Measurements from ENCODE around the gene FOXO1. TPM values are rescaled to one million over a fixed set of nuclear protein-coding genes. Genes with fewer than 3 reads are reported as not detected.

FOXO1 gene
- total RNA-seq, 1 donor from 2014 or later = 37.6 TPM

GRCh38 chr13:40666933-40667621 is 636 bp upstream of the FOXO1 start:
- intact Hi-C loops (cut with micrococcal nuclease) = loop anchor here (1.0 to 10.0 kb wide), 9 partner anchors 104 to 1630 kb away; partner anchors contain the start of genes COG6, ELF1, MRPS31 and NHLRC3

- intact Hi-C loops (cut with micrococcal nuclease) = loop anchor here (1.0 to 10.0 kb wide), 8 partner anchors 106 to 1628 kb away; partner anchors contain the start of genes COG6, ELF1, MRPS31 and NHLRC3
These were observed 1.1 kb downstream of the FOXO1 start for GRCh38 chr13:40665126-40666044.

- intact Hi-C loops (cut with micrococcal nuclease) = loop anchor here (1.0 to 10.0 kb wide), 13 partner anchors 227 to 1627 kb away; partner anchors contain the start of genes COG6, ELF1, NHLRC3 and PROSER1
These were observed 1.9 kb downstream of the FOXO1 start for GRCh38 chr13:40664350-40665125.

DNA sequence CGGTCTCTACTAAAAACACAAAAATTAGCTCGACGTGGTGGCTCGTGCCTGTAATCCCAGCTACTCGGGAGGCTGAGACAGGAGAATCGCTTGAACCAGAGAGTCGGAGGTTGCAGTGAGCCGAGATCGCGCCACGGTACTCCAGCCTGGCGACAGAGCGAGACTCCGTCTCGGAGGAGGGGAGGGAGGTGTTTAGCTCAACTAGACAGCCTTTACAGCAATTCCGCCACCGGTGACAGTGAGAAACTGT is 2.4 kb downstream of the FOXO1 start:
- intact Hi-C loops (cut with micrococcal nuclease) = loop anchor here (1.0 to 10.0 kb wide), 9 partner anchors 227 to 1009 kb away; partner anchors contain the start of genes COG6 and WBP4

DNA sequence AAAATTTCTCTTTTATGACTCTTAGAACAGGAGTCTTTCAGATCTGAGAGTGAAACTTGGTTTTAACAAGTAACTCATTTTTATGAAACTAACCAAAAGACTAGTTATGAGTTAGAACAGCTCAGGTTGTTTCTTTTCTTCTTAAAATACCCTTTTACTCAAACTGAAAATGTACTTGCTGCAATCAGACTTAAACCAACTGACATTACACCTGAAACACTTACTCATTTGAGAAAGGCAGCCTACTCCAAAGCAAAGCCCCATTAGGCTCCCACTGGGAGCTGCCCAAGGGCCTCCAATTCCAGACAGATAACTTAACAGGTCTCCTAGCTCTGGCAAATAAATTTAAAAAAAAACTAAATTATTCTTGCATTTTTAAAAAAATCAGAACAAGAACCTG is 3.6 kb downstream of the FOXO1 start:
- intact Hi-C loops (cut with micrococcal nuclease) = loop anchor here (1.0 to 10.0 kb wide), 12 partner anchors 10 to 1008 kb away; partner anchors contain the start of genes COG6 and WBP4

DNA sequence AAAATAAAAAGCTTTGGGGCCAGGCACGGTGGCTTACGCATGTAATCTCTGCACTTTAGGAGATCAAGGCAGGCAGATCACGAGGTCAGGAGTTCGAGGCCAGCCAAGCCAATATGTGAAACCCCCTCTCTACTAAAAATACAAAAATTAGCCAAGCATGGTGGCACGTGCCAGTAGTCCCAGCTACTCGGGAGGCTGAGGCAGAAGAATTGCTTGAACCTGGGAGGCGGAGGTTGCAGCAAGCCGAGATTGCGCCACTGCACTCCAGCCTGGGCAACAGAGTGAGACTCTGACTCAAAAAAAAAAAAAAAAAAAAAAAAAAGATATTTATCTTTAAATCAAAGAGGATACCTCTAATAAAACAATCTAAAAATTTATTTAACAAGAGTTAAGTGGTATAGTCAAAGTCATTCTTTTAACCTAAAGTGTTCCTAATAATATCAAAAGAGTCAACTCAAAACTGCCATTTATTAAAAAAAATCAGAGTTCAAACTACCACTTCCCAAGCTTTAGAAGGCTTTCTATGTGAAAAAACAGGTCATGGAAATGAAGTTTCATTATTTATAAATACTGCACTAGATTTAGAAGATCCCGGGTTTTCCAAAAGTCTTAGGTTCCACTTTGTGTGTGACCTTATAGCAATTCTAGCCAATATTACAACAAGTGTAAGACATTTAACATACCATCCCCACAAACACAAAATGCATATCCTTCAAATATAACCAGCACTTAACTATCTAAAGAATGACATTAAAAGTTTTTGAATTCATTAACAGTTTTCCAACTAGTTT is 4.4 kb downstream of the FOXO1 start:
- intact Hi-C loops (cut with micrococcal nuclease) = loop anchor here (1.0 to 10.0 kb wide), 9 partner anchors 13 to 1007 kb away; partner anchors contain the start of genes COG6 and WBP4

GRCh38 chr13:40660692-40661091 is 5.7 kb downstream of the FOXO1 start:
- intact Hi-C loops (cut with micrococcal nuclease) = loop anchor here (5.0 to 10.0 kb wide), 5 partner anchors 223 to 1006 kb away; partner anchors contain the start of genes COG6 and WBP4

- intact Hi-C loops (cut with micrococcal nuclease) = loop anchor here (5.0 to 10.0 kb wide), 5 partner anchors 223 to 1005 kb away; partner anchors contain the start of genes COG6 and WBP4
These were observed 6.2 kb downstream of the FOXO1 start for GRCh38 chr13:40660141-40660664.

GRCh38 chr13:40657951-40658350 is 8.5 kb downstream of the FOXO1 start:
- intact Hi-C loops (cut with micrococcal nuclease) = no loop called here

DNA sequence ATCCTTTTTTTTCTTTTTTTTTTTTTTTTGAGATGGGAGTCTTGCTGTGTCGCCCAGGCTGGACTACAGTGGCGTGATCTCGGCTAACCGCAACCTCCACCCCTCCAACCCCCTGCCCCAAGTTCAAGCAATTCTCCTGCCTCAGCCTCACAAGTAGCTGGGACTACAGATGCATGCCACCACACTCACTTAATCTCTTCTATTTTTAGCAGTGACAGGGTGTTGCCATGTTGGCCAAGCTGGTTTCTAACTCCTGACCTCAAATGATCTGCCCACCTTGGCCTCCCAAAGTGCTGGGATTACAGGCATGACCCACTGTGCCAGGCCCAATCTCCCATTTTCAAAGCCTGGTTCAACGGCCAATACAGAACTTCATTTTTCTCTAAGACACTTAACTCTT is 9.1 kb downstream of the FOXO1 start:
- intact Hi-C loops (cut with micrococcal nuclease) = no loop called here

GRCh38 chr13:40656358-40656757 is 10.1 kb downstream of the FOXO1 start:
- intact Hi-C loops (cut with micrococcal nuclease) = no loop called here

DNA sequence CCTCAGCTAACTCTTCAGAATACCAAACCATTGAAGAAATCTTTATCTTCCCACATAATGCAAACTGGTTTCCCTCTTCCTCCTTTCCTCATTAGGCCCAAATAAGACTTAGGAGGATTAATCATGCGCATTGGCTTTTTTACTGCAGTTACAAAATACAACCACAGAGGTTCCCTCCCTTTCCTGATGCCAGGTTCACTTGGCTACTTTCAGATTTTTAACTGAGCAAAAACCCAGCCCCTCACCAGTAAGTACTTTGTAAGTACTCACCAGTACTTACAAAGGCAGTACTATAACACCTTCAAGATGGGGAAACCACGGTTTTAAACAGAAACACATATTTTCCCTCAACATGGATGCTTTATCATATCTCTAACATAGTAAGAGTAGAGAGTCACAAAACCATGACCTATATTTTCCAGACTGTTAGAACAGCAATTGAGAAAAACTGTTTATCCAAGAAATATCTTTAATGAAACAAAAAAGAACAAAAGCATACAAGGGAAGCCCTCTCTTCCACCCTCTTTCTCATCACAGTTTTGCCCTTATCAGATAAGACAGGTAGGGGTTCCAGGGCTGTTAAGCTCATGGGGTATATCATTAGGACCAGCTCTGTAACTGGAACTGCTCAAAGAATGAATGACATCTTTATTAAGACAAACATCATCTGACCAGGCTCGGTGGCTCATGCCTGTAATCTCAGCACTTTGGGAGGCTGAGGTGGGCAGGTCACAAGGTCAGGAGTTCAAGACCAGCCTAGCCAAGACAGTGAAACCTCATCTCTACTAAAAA is 12.7 kb downstream of the FOXO1 start:
- intact Hi-C loops (cut with micrococcal nuclease) = loop anchor here (1.0 kb wide), 2 partner anchors 10 to 22 kb away; no protein-coding TSS in a partner anchor

DNA sequence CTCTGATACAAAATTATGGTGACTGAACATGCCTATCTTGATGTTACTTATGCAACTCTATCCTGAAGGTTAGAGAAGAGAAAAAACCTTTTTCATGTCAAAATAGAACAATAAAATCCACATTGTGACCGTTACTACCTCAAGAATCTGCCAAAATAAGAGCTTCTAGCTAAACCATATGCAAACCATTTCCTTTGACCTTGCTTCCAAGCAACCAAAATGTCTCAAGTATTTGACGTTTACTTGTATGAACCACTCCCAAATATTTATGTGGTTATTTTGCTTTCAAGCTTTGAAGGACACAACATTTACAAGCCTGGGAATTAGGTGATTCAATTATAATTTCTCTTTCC is 13.9 kb downstream of the FOXO1 start:
- intact Hi-C loops (cut with micrococcal nuclease) = no loop called here

DNA sequence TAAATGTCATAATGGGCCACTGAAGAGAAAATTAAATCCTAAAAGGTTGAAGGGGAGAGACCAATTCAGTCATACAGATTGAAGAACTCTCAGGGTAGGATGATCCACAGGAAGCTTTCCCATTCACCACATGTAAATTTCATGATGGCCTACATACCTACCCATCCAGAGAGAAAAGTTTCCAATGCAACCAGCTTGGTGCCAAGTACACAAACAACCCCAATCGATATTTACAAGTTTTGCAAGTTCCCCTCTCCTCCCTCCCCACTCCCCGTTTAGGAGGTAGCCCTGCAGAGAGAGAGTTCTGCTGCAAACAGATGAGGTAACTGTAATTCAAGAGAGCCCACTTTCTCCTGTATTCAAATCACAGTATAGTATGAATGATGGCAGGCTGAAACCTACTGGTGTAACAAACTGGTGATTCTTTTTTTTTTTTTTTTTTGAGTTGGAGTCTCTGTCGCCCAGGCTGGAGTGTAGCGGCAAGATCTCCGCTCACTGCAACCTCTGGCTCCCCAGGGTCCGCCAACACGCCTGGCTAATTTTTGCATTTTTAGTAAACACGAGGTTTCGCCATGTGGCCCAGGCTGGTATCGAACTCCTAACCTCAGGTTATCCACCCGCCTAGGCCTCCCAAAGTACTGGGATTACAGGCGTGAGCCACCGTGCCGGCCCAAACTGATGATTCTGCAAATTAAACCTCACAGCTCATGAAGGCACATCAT is 14.4 kb downstream of the FOXO1 start:
- intact Hi-C loops (cut with micrococcal nuclease) = no loop called here

GRCh38 chr13:40648841-40649240 is 17.6 kb downstream of the FOXO1 start:
- intact Hi-C loops (cut with micrococcal nuclease) = loop anchor here (2.0 kb wide), 1 partner anchor 14 kb away; no protein-coding TSS in a partner anchor

- intact Hi-C loops (cut with micrococcal nuclease) = loop anchor here (2.0 kb wide), 1 partner anchor 15 kb away; no protein-coding TSS in a partner anchor
These were observed 18.4 kb downstream of the FOXO1 start for GRCh38 chr13:40648040-40648439.

DNA sequence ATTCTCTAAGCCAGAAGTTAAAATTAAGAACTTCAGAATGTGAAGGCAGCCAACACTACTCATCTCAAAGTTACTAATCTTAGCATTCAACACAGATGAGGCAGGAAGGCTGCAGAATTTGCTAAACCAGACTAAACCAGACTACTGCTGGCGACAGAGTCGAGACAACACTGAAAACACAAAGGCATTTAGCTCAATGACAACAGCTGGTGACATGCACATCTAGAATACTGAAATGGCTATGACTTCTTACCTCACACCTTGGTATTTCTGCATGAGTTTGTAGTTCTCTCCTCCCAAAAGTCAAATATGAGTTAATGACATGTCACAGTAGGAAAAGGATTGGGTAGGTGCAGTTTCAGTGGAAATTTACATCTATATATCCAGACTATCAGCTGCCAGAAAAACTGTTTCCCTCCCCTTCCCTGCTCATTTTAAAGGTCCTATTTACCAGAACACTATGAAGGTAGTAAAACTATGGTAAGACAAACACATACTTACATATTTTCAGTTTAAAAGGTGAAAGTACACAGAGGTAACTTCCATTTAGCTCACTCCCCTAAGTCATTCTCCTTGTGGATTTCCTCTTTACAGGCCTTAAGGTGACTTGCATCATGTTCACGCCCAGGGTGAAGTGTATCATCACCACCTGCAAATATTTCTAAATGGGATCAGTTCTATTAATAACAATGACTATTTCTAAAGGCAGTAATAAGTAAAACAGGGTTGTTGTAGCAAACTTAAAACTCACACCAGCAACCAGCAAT is 21.4 kb downstream of the FOXO1 start:
- intact Hi-C loops (cut with micrococcal nuclease) = no loop called here
